ENCODE results near the gene BCKDHB. TPM values are rescaled to one million over a fixed set of nuclear protein-coding genes. Genes with fewer than 3 reads are reported as not detected.

Gene BCKDHB
- total RNA-seq, 1 donor, result 11.7 TPM

DNA sequence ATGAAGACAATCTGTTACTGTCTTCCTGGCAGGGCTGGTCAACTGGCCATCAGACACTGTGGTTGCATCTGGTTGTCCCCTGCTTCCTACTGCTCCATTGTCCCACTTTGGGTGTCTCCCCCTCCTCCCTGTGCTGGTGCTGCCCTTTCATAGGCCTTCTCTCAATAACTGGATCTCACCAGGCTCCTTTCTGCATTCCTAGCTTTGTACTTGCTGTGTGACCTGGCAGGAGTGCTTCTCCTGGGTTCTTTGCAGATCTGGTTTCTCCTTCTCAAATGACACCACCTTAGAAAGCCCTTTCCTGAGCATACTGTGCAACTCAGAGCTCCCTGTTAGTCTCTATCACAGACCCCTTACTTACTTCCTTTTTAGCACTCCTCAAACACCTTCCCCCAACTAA is 223.0 kb downstream of the BCKDHB start:
- TF ChIP-seq, protein P1, sequence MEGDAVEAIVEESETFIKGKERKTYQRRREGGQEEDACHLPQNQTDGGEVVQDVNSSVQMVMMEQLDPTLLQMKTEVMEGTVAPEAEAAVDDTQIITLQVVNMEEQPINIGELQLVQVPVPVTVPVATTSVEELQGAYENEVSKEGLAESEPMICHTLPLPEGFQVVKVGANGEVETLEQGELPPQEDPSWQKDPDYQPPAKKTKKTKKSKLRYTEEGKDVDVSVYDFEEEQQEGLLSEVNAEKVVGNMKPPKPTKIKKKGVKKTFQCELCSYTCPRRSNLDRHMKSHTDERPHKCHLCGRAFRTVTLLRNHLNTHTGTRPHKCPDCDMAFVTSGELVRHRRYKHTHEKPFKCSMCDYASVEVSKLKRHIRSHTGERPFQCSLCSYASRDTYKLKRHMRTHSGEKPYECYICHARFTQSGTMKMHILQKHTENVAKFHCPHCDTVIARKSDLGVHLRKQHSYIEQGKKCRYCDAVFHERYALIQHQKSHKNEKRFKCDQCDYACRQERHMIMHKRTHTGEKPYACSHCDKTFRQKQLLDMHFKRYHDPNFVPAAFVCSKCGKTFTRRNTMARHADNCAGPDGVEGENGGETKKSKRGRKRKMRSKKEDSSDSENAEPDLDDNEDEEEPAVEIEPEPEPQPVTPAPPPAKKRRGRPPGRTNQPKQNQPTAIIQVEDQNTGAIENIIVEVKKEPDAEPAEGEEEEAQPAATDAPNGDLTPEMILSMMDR (IDR thresholded peaks at IDR 0.05; ENCODE audit: insufficient read depth, low read depth, low read length), result no peak
- no peak for DNase-seq (ENCODE audit: low read depth)
- H3K4me3 ChIP-seq (ENCODE audit: low read depth, low read length), result no peak overlapping the region

DNA sequence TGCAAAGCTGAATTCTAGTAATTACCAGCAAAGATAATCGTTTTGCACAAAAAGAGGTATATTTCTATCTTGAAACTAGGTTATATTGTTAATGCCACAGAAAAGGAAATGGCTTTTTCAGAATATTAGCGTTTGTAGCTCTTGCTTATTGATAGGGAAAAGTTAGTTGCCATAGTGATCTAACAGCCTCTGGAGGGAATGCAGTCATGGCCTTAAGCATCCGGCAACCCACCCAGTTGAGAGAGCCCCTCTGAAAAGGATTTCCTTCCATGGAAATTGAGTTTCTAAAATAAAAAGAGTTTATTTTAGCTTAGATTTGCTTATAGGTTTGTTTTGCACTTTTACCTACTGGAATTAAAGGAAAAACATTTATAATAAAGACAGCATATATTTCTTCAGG is 224.5 kb downstream of the BCKDHB start:
- no peak for DNase-seq (ENCODE audit: low read depth)
- TF ChIP-seq, protein P1 (IDR thresholded peaks at IDR 0.05; ENCODE audit: insufficient read depth, low read depth, low read length), result no peak
- H3K4me3 ChIP-seq (ENCODE audit: low read depth, low read length), result no peak overlapping the region

DNA sequence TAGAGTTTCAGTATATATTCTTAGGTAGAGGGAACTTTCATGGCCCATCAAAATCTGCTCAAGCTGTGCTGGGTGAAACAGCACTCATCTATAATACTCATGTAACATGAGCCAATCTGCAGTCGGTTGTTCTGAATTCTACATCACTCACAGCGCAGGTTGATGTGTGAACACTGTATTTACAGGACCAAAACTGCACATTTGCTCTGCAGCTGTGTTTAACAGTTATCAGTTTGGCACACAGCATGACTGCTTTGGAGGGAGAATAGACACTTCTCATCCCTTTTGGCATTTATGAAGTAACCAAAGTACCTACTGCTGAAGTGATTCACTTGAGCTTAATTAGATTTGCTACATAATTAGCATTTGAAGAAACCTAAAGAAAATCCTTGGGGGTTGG is 225.1 kb downstream of the BCKDHB start:
- TF ChIP-seq, protein P1 (IDR thresholded peaks at IDR 0.05; ENCODE audit: insufficient read depth, low read depth, low read length), result no peak
- no peak for DNase-seq (ENCODE audit: low read depth)
- H3K4me3 ChIP-seq (ENCODE audit: low read depth, low read length), result no peak overlapping the region

DNA sequence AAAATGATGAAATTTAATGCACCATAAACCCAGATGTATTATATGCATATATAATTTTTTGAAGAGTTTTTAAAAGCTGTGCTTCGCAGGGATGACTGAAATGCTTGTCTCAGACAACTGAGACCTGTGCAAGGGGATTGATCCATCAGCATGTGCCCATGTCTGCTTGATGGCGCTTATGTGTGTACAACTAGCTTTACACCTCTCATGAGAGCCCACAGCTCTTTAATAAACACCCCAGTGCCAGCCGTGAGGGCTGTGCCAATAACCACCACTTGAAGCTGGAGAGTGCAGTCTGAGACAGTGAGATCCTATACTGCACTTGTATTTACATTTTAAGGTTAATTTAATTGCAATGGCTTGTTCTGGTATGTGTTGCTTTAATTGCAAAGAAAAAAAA is 225.5 kb downstream of the BCKDHB start:
- TF ChIP-seq, protein P1 (IDR thresholded peaks at IDR 0.05; ENCODE audit: insufficient read depth, low read depth, low read length), result no peak
- DNase-seq (ENCODE audit: low read depth), result no peak
- no peak overlapping the region for H3K4me3 ChIP-seq (ENCODE audit: low read depth, low read length)

DNA sequence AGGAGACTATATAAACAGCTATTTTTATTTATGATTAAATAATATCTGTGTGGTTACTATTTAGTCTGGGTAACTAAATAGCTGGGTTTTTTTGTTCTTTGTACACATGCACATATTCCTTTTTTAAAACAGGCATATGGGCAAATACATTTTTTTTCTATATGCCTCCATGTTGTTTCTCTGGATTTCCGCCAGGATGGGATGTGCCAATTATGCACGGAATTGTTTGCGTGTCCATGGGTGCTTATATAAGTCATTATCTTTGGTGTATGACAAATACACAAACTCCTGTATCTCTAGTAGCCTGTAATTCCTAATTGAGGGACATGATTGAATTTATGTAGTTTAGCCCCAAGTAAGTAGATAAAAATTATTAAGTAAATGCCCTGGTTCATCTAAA is 226.9 kb downstream of the BCKDHB start:
- no peak overlapping the region for H3K4me3 ChIP-seq (ENCODE audit: low read depth, low read length)
- TF ChIP-seq, protein P1 (IDR thresholded peaks at IDR 0.05; ENCODE audit: insufficient read depth, low read depth, low read length), result no peak
- no peak for DNase-seq (ENCODE audit: low read depth)

DNA sequence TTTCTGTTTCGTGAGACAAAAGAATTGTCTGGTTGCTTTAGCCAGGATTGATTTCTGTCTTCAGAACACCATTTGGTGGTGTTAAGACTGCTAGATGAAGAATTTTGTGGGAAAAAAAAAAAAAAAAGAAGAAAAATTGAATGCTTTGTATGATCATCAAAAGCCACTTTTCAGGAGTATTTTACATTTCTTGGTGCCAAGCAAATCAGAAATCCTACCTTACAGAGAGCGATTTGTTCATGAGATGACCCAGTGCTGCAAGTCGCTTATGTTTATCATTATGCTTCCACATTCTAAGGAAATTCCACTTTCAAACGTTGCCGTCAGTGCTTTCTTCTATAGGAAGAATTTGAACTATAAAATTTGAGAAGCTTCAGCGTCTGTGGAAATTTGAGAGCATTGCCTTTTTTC is 228.7 kb downstream of the BCKDHB start:
- peak overlapping the region; percentile 14 for H3K4me3 ChIP-seq (ENCODE audit: low read depth, low read length)
- DNase-seq (ENCODE audit: low read depth), result no peak
- TF ChIP-seq, protein P1 (IDR thresholded peaks at IDR 0.05; ENCODE audit: insufficient read depth, low read depth, low read length), result no peak

DNA sequence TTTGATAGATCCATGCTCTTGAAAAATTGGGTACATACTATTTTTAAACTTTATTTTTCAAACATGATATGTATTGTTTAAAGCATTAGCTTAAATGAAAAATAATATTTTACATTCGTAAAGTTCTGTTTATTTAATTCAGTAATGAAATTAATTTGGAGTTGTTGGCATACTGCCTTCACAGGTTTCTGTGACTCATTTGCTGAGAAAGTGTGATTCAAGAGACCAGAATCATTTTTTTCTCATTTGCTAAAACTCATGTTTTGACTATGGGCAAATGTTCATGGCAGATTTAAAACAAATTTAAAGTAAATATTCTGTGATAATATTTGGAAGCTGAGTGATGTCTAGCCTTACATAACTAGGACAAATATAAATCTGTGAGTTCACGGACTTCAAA is 230.4 kb downstream of the BCKDHB start:
- no peak overlapping the region for H3K4me3 ChIP-seq (ENCODE audit: low read depth, low read length)
- DNase-seq (ENCODE audit: low read depth), result no peak
- TF ChIP-seq, protein P1 (IDR thresholded peaks at IDR 0.05; ENCODE audit: insufficient read depth, low read depth, low read length), result no peak

Data from fibroblast of villous mesenchyme (primary cell).